Neural progenitor cell (in vitro differentiated cells): Measurements from ENCODE around the gene NEDD8. TPM values are rescaled to one million over a fixed set of nuclear protein-coding genes. Genes with fewer than 3 reads are reported as not detected.

Source experiments
- DNase-seq: peaks from one replicate; pipeline ENCODE4 v3.0.0-alpha.2; 2016; ENCODE audit warnings: low spot score
- H2AFZ ChIP-seq: fragments of 200-600 bp; sonication (generic); replicated peaks from 2 replicates; pipeline ENCODE4 v1.6.1; 2016; ENCODE audit warnings: antibody characterized with exemption
- H3F3A ChIP-seq: fragments of 200-600 bp; sonication (generic); 2 replicates; pipeline ENCODE4 v1.6.1; 2016; ENCODE audit warnings: antibody characterized with exemption, low read depth
- H3K27ac ChIP-seq: fragments of 200-600 bp; sonication (generic); 2 replicates; pipeline ENCODE4 v1.5.1; 2016; ENCODE audit warnings: mild to moderate bottlenecking
- H3K27me3 ChIP-seq: fragments of 200-600 bp; sonication (generic); 2 replicates; pipeline ENCODE4 v1.6.1; 2016; ENCODE audit warnings: mild to moderate bottlenecking, moderate library complexity
- H3K36me3 ChIP-seq: fragments of 200-600 bp; sonication (generic); 2 replicates; pipeline ENCODE4 v1.5.1; 2016
- H3K4me1 ChIP-seq: fragments of 200-600 bp; sonication (generic); 2 replicates; pipeline ENCODE4 v1.6.1; 2016; ENCODE audit warnings: mixed run types
- H3K4me2 ChIP-seq: fragments of 200-600 bp; sonication (generic); 2 replicates; pipeline ENCODE4 v1.6.1; 2016
- H3K4me3 ChIP-seq: fragments of 200-600 bp; sonication (generic); 2 replicates; pipeline ENCODE4 v1.5.1; 2016
- H3K79me2 ChIP-seq: fragments of 200-600 bp; sonication (generic); 2 replicates; pipeline ENCODE4 v1.6.1; 2016; ENCODE audit warnings: low read depth
- H3K9ac ChIP-seq: fragments of 200-600 bp; sonication (generic); 2 replicates; pipeline ENCODE4 v1.6.1; 2016
- H3K9me3 ChIP-seq: fragments of 200-600 bp; sonication (generic); 2 replicates; pipeline ENCODE4 v1.5.1; 2016; ENCODE audit warnings: low read depth
- H4K20me1 ChIP-seq: fragments of 200-600 bp; sonication (generic); 2 replicates; pipeline ENCODE4 v1.6.1; 2016; ENCODE audit warnings: low read depth
- H3K27ac Mint-ChIP-seq: 3 replicates; pipeline ENCODE4 v1.8.0; 2021; ENCODE audit warnings: mixed read lengths
- H3K27me3 Mint-ChIP-seq: 2 replicates; pipeline ENCODE4 v1.8.0; 2022; ENCODE audit warnings: low read depth, mild to moderate bottlenecking, inconsistent platforms, moderate library complexity, mixed read lengths; ENCODE audit not compliant: insufficient read depth
- H3K36me3 Mint-ChIP-seq: 3 replicates; pipeline ENCODE4 v1.8.0; 2021; ENCODE audit warnings: mixed read lengths
- H3K4me1 Mint-ChIP-seq: 3 replicates; pipeline ENCODE4 v1.8.0; 2021; ENCODE audit warnings: mixed read lengths
- H3K4me3 Mint-ChIP-seq: 3 replicates; pipeline ENCODE4 v1.8.0; 2021; ENCODE audit warnings: mild to moderate bottlenecking, moderate library complexity, mixed read lengths
- H3K9me3 Mint-ChIP-seq: 3 replicates; pipeline ENCODE4 v1.8.0; 2020; ENCODE audit warnings: mixed read lengths
- CTCF ChIP-seq: fragments of 200-600 bp; sonication (generic); IDR thresholded peaks from 2 replicates; pipeline ENCODE4 v1.5.1; 2017; ENCODE audit warnings: antibody characterized with exemption, mild to moderate bottlenecking
- EZH2 ChIP-seq: fragments of 200-600 bp; sonication (generic); IDR thresholded peaks from 2 replicates; pipeline ENCODE4 v1.6.1; 2017; ENCODE audit warnings: antibody characterized with exemption, mild to moderate bottlenecking, moderate library complexity
- EZH2phosphoT487 ChIP-seq: fragments of 200-600 bp; sonication (generic); IDR thresholded peaks from 2 replicates; pipeline ENCODE4 v1.6.1; 2017; ENCODE audit warnings: antibody characterized with exemption
- total RNA-seq: library from RNA; depleted of rRNA; stranded (reverse); fragments of >200 nt; gene quantifications from 2 replicates; pipeline ENCODE4 v1.2.3, GENCODE V29; 2015; ENCODE audit warnings: low replicate concordance

Gene NEDD8
- total RNA-seq, 1 donor from 2014 or later, result 220 TPM

DNA sequence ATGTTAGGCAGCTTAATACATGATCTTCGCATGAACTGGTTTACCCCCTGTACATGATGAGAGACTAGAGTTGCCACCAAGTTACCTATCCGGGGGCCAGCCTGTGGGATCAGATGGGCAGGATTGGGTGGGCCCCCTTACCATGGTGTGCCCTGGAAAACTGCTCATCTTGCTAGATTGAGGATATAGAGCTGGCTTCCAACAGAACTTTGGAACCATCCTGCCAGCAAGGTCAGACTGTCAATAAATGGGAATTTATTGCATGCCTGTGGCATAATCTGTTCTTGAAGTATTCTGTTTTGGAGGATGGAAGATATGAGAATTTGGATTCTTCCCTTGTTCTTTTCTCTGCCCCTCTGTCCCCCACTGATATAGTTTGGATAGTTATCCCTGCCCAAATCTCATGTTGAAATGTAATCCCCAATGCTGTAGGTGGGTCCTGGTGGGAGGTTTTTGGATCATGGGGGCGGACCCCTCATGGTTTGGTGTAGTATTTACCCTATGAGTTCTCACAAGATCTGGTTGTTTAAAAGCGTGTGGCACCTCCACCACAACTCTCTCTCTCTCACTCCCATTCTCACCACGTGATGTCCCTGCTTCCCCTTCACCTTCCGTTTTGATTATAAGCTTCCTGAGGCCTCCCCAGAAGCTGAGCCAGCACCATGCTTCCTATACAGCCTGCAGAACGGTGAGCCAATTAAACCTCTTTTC, 33.2 kb downstream of the NEDD8 start:
- no peaks in the 10 kb centered on the region for H4K20me1 ChIP-seq
- H3K4me2 ChIP-seq, result no peak overlapping the region
- DNase-seq, result no peak
- Mint-ChIP-seq H3K27me3 (peaks cover 6% of the 10 kb centered on the region), H3K4me1 (peaks cover 20% of the 10 kb centered on the region), H3K27ac (no peak overlapping the region), H3K4me3 (no peak overlapping the region), H3K36me3 (peaks cover 23% of the 10 kb centered on the region), H3K9me3 (no peaks in the 10 kb centered on the region)
- no peaks in the 10 kb centered on the region for H3K27me3 ChIP-seq
- H3K79me2 ChIP-seq, result peaks cover 14% of the 10 kb centered on the region
- H3F3A ChIP-seq, result peaks cover 27% of the 10 kb centered on the region
- no peak for TF ChIP-seq EZH2phosphoT487
- no peak for TF ChIP-seq EZH2
- no peak for TF ChIP-seq CTCF
- peaks cover 5% of the 10 kb centered on the region for H3K36me3 ChIP-seq
- peaks cover 6% of the 10 kb centered on the region for H3K4me1 ChIP-seq
- H3K4me3 ChIP-seq, result no peak overlapping the region
- H3K27ac ChIP-seq, result no peak overlapping the region
- no peaks in the 10 kb centered on the region for H3K9me3 ChIP-seq
- H3K9ac ChIP-seq, result no peak overlapping the region
- H2AFZ ChIP-seq, result no peak overlapping the region

DNA sequence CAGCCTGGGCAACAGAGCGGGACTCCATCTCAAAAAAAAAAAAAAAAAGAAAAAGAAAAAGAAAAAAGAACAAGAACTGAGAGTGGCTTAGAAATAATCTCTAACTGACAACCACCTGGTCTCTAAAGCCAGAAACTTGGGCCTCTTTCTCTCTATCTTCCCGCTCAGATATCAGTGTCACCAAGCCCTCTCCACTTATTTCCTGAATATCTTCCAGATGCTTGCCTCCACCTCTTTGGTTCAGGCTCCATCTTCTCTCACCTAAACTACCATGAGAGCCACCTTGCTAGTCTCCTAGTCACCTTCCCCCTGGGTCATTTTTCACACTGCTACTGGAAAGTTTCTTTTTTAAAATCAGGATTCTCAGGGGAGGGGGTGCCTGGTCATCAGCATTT, 35.1 kb downstream of the NEDD8 start:
- no peak overlapping the region for H2AFZ ChIP-seq
- Mint-ChIP-seq H3K27ac (no peak overlapping the region), H3K4me3 (peak overlapping the region; percentile 98), H3K9me3 (no peaks in the 10 kb centered on the region), H3K36me3 (peaks cover 21% of the 10 kb centered on the region), H3K27me3 (peaks cover 8% of the 10 kb centered on the region), H3K4me1 (peaks cover 21% of the 10 kb centered on the region)
- peaks cover 14% of the 10 kb centered on the region for H3K79me2 ChIP-seq
- peaks cover under 1% of the 10 kb centered on the region for H3K36me3 ChIP-seq
- H4K20me1 ChIP-seq, result no peaks in the 10 kb centered on the region
- no peaks in the 10 kb centered on the region for H3K9me3 ChIP-seq
- no peak overlapping the region for H3K4me3 ChIP-seq
- H3K4me2 ChIP-seq, result peak overlapping the region; percentile 92
- H3K4me1 ChIP-seq, result peaks cover 6% of the 10 kb centered on the region
- no peak overlapping the region for H3K9ac ChIP-seq
- no peak for DNase-seq
- TF ChIP-seq EZH2phosphoT487 (no peak), CTCF (no peak), EZH2 (no peak)
- no peak overlapping the region for H3K27ac ChIP-seq
- peaks cover 27% of the 10 kb centered on the region for H3F3A ChIP-seq
- H3K27me3 ChIP-seq, result no peaks in the 10 kb centered on the region

GRCh38 chr14:24196071-24197055, 35.8 kb downstream of the NEDD8 start:
- Histone ChIP-seq H3K79me2 (peaks cover 14% of the 10 kb centered on the region), H2AFZ (peak overlapping the region; percentile 87), H3K9ac (peak overlapping the region; percentile 70), H3K4me3 (peak overlapping the region; percentile 81), H3K9me3 (no peaks in the 10 kb centered on the region), H4K20me1 (no peaks in the 10 kb centered on the region), H3K4me1 (peaks cover 6% of the 10 kb centered on the region), H3K4me2 (peak overlapping the region; percentile 92), H3K27ac (peak overlapping the region; percentile 90), H3K36me3 (no peaks in the 10 kb centered on the region), H3K27me3 (no peaks in the 10 kb centered on the region), H3F3A (peaks cover 27% of the 10 kb centered on the region)
- DNase-seq, result peak; percentile 43
- Mint-ChIP-seq H3K27ac (peak overlapping the region; percentile 99), H3K4me1 (peaks cover 21% of the 10 kb centered on the region), H3K4me3 (peak overlapping the region; percentile 98), H3K9me3 (no peaks in the 10 kb centered on the region), H3K36me3 (peaks cover 20% of the 10 kb centered on the region), H3K27me3 (peaks cover 8% of the 10 kb centered on the region)
- TF ChIP-seq CTCF, result no peak
- no peak for TF ChIP-seq EZH2
- no peak for TF ChIP-seq EZH2phosphoT487
